Astrocyte of the hippocampus (primary cell): Measurements from ENCODE around the gene WNK2.
"Not testable (repeated sequence)": the region's sequence is repeated elsewhere in the genome, so short reads cannot be mapped to it uniquely, and the experiment has no call there.

ENCODE experiments used
- DNase-seq: peaks from one replicate; pipeline ENCODE4 v3.0.0; 2011; ENCODE audit warnings: low read depth, low spot score

Gene WNK2

GRCh38 chr9:93329629-93330280 is 145.8 kb downstream of the WNK2 start:
- no peak for DNase-seq

- no peak for DNase-seq
Observed at GRCh38 chr9:93332317-93332716, 148.4 kb downstream of the WNK2 start.

GRCh38 chr9:93336720-93337119 is 152.8 kb downstream of the WNK2 start:
- no peak for DNase-seq

GRCh38 chr9:93338196-93338595 is 154.3 kb downstream of the WNK2 start:
- DNase-seq = not testable (repeated sequence)

- no peak for DNase-seq
Observed at GRCh38 chr9:93340091-93340490, 156.2 kb downstream of the WNK2 start.

GRCh38 chr9:93341820-93342219 is 157.9 kb downstream of the WNK2 start:
- DNase-seq = not testable (repeated sequence)

GRCh38 chr9:93342428-93342827 is 158.5 kb downstream of the WNK2 start:
- DNase-seq = not testable (repeated sequence)

GRCh38 chr9:93343663-93344062 is 159.7 kb downstream of the WNK2 start:
- DNase-seq = no peak

- DNase-seq = no peak
Observed at GRCh38 chr9:93345643-93346230, 161.8 kb downstream of the WNK2 start.

GRCh38 chr9:93346231-93347112 is 162.5 kb downstream of the WNK2 start:
- peak; percentile 57 for DNase-seq

- not testable (repeated sequence) for DNase-seq
Observed at GRCh38 chr9:93347371-93347975, 163.5 kb downstream of the WNK2 start.

GRCh38 chr9:93353413-93354310 is 169.7 kb downstream of the WNK2 start:
- not testable (repeated sequence) for DNase-seq

GRCh38 chr9:93354451-93354850 is 170.5 kb downstream of the WNK2 start:
- peak; percentile 44 for DNase-seq

- no peak for DNase-seq
Observed at GRCh38 chr9:93355827-93356226, 171.9 kb downstream of the WNK2 start.

GRCh38 chr9:93357649-93358048 is 173.7 kb downstream of the WNK2 start:
- DNase-seq = no peak

GRCh38 chr9:93359907-93360306 is 176.0 kb downstream of the WNK2 start:
- DNase-seq = not testable (repeated sequence)

GRCh38 chr9:93361995-93362394 is 178.1 kb downstream of the WNK2 start:
- DNase-seq = no peak

GRCh38 chr9:93364734-93365426 is 180.9 kb downstream of the WNK2 start:
- DNase-seq = no peak

- no peak for DNase-seq
Observed at GRCh38 chr9:93365427-93366118, 181.6 kb downstream of the WNK2 start.

GRCh38 chr9:93366119-93366447 is 182.1 kb downstream of the WNK2 start:
- DNase-seq = no peak
